SU-DHL-6 (cell line): Measurements from ENCODE around the gene PDE3B.

Experiments
- EZH2phosphoT487 ChIP-seq: fragments of 200-600 bp; sonication (generic), shearing (Covaris generic); conservative IDR thresholded peaks from 2 replicates; pipeline ENCODE4 v1.6.1; 2018; ENCODE audit warnings: mild to moderate bottlenecking, antibody characterized with exemption, low read length, moderate library complexity, mixed read lengths
- TF ChIP-seq, protein P1 (sequence below): fragments of 200-600 bp; sonication (generic); IDR thresholded peaks from one replicate; pipeline ENCODE4 v1.5.1; 2017; ENCODE audit warnings: antibody characterized with exemption, mild to moderate bottlenecking, low read length, moderate library complexity; ENCODE audit not compliant: insufficient read depth, poor library complexity, severe bottlenecking

DNA sequence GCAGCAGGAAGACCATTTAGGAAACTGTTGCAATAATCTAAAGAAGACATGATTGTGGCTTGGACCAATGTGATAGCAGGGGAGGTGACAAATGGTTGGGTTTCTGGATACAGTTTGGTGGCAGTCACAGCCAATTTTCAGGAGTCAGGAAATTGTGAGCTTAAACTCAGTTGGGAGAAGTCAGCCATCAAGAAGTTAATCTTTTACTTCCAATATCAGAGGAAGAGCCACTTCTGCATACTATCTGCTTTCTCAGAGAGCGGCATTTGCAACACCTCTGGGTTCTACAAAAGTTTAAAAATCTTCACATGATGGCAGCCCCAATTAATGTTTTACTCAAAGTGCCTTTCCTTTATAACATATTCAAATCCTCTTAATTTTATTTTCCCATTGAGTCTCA is 33.7 kb upstream of the PDE3B start:
- TF ChIP-seq, protein P1, sequence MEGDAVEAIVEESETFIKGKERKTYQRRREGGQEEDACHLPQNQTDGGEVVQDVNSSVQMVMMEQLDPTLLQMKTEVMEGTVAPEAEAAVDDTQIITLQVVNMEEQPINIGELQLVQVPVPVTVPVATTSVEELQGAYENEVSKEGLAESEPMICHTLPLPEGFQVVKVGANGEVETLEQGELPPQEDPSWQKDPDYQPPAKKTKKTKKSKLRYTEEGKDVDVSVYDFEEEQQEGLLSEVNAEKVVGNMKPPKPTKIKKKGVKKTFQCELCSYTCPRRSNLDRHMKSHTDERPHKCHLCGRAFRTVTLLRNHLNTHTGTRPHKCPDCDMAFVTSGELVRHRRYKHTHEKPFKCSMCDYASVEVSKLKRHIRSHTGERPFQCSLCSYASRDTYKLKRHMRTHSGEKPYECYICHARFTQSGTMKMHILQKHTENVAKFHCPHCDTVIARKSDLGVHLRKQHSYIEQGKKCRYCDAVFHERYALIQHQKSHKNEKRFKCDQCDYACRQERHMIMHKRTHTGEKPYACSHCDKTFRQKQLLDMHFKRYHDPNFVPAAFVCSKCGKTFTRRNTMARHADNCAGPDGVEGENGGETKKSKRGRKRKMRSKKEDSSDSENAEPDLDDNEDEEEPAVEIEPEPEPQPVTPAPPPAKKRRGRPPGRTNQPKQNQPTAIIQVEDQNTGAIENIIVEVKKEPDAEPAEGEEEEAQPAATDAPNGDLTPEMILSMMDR: no peak
- no peak for TF ChIP-seq EZH2phosphoT487
